ENCODE data around the gene HLA-DRB5. TPM values are rescaled to one million over a fixed set of nuclear protein-coding genes. Genes with fewer than 3 reads are reported as not detected.
"Not testable (repeated sequence)": the region's sequence is repeated elsewhere in the genome, so short reads cannot be mapped to it uniquely, and the experiment has no call there.

HLA-DRB5 gene
- total RNA-seq, 1 experiment from 2014 or later, result not detected

GRCh38 chr6:32553037-32553742 lies 23.1 kb upstream of the HLA-DRB5 start:
- no TSS peak for BruUV-seq (replicated peaks)
- Mint-ChIP-seq H3K4me3 (ENCODE audit: unreplicated experiment) (no peak overlapping the region), H3K27ac (ENCODE audit: low read depth, unreplicated experiment) (no peak overlapping the region), H3K36me3 (ENCODE audit: insufficient read depth, unreplicated experiment) (peaks cover 5% of the 10 kb centered on the region), H3K4me1 (ENCODE audit: insufficient read depth, unreplicated experiment) (no peaks in the 10 kb centered on the region), H3K9me3 (ENCODE audit: unreplicated experiment) (no peaks in the 10 kb centered on the region), H3K27me3 (ENCODE audit: insufficient read depth, unreplicated experiment) (peaks cover 36% of the 10 kb centered on the region)
- intact Hi-C loops (cut with micrococcal nuclease), result no loop called here
- ChIA-PET POLR2A (interaction anchor here (0.7 kb wide), 1 partner anchor 133 kb away, joined by 3 read pairs; no protein-coding TSS in a partner anchor), CTCF (no interaction called here)
- no peak for TF ChIP-seq CTCF (IDR thresholded peaks at IDR 0.05; ENCODE audit: unreplicated experiment)
- no peak for DNase-seq (ENCODE audit: unreplicated experiment)

GRCh38 chr6:32551410-32551809 lies 21.3 kb upstream of the HLA-DRB5 start:
- H3K36me3 Mint-ChIP-seq (ENCODE audit: insufficient read depth, unreplicated experiment), result peaks cover 5% of the 10 kb centered on the region
- BruUV-seq (replicated peaks), result no TSS peak
- H3K9me3 Mint-ChIP-seq (ENCODE audit: unreplicated experiment), result no peaks in the 10 kb centered on the region
- no peak for TF ChIP-seq CTCF (IDR thresholded peaks at IDR 0.05; ENCODE audit: unreplicated experiment)
- ChIA-PET POLR2A (no interaction called here), CTCF (interaction anchor here (0.7 kb wide), 1 partner anchor 851 kb away, joined by 3 read pairs; no protein-coding TSS in a partner anchor)
- intact Hi-C loops (cut with micrococcal nuclease), result no loop called here
- H3K27ac Mint-ChIP-seq (ENCODE audit: low read depth, unreplicated experiment), result no peak overlapping the region
- no peaks in the 10 kb centered on the region for H3K4me1 Mint-ChIP-seq (ENCODE audit: insufficient read depth, unreplicated experiment)
- no peak for DNase-seq (ENCODE audit: unreplicated experiment)
- no peak overlapping the region for H3K4me3 Mint-ChIP-seq (ENCODE audit: unreplicated experiment)
- H3K27me3 Mint-ChIP-seq (ENCODE audit: insufficient read depth, unreplicated experiment), result peaks cover 36% of the 10 kb centered on the region

GRCh38 chr6:32539839-32540238 lies 9.8 kb upstream of the HLA-DRB5 start:
- H3K4me3 Mint-ChIP-seq (ENCODE audit: unreplicated experiment), result no peak overlapping the region
- no TSS peak for BruUV-seq (replicated peaks)
- no peak for DNase-seq (ENCODE audit: unreplicated experiment)
- no peaks in the 10 kb centered on the region for H3K36me3 Mint-ChIP-seq (ENCODE audit: insufficient read depth, unreplicated experiment)
- intact Hi-C loops (cut with micrococcal nuclease), result loop anchor here (10.0 kb wide), 1 partner anchor 55 kb away; no protein-coding TSS in a partner anchor
- no peak overlapping the region for H3K27ac Mint-ChIP-seq (ENCODE audit: low read depth, unreplicated experiment)
- peaks cover 5% of the 10 kb centered on the region for H3K9me3 Mint-ChIP-seq (ENCODE audit: unreplicated experiment)
- CTCF ChIA-PET, result no interaction called here
- H3K4me1 Mint-ChIP-seq (ENCODE audit: insufficient read depth, unreplicated experiment), result no peaks in the 10 kb centered on the region
- TF ChIP-seq CTCF (IDR thresholded peaks at IDR 0.05; ENCODE audit: unreplicated experiment), result no peak
- POLR2A ChIA-PET, result no interaction called here
- H3K27me3 Mint-ChIP-seq (ENCODE audit: insufficient read depth, unreplicated experiment), result peaks cover 58% of the 10 kb centered on the region

- DNase-seq (ENCODE audit: unreplicated experiment); H3K36me3 Mint-ChIP-seq (ENCODE audit: insufficient read depth, unreplicated experiment); H3K9me3 Mint-ChIP-seq (ENCODE audit: unreplicated experiment); H3K4me1 Mint-ChIP-seq (ENCODE audit: insufficient read depth, unreplicated experiment); BruUV-seq (replicated peaks); POLR2A ChIA-PET; H3K27ac Mint-ChIP-seq (ENCODE audit: low read depth, unreplicated experiment); H3K4me3 Mint-ChIP-seq (ENCODE audit: unreplicated experiment): not testable (repeated sequence)
- peaks cover 48% of the 10 kb centered on the region for H3K27me3 Mint-ChIP-seq (ENCODE audit: insufficient read depth, unreplicated experiment)
- CTCF ChIA-PET, result interaction anchor here (0.6 kb wide), 1 partner anchor 279 kb away, joined by 3 read pairs; no protein-coding TSS in a partner anchor
- intact Hi-C loops (cut with micrococcal nuclease), result loop anchor here (10.0 kb wide), 1 partner anchor 46 kb away; no protein-coding TSS in a partner anchor
Observed at GRCh38 chr6:32530431-32530793, 325 bp upstream of the HLA-DRB5 start.
